22Rv1 (cell line): ENCODE data around the gene HSPA14.

Experiments used
- ZFX ChIP-seq: fragments of 450-650 bp; IDR thresholded peaks from 2 replicates; pipeline ENCODE4 v1.6.1; 2017; ENCODE audit warnings: antibody characterized with exemption, borderline replicate concordance
- TF ChIP-seq, protein P1 (sequence below): fragments of 450-650 bp; IDR thresholded peaks from 2 replicates; pipeline ENCODE4 v1.5.1; 2017; ENCODE audit warnings: mild to moderate bottlenecking

DNA sequence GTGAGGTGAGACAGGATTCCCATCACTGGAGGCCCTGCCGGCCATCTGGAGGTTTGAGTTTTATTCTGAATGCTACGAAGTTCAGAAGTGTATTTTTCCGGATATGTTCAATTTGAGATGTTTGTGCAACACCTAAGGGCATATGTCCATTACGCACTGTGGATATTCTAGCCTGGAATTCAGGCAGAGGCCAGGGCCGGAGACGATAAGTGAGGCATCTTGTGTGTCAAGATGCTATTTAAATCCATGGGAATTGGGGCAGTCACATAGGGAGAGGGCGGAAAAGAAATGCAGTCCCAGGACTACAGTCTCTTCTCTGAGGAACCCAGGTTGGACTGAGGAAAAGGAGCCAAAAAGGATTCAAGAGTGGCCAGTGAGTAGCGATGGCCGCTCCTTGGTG is 38.7 kb downstream of the HSPA14 start:
- TF ChIP-seq, protein P1, sequence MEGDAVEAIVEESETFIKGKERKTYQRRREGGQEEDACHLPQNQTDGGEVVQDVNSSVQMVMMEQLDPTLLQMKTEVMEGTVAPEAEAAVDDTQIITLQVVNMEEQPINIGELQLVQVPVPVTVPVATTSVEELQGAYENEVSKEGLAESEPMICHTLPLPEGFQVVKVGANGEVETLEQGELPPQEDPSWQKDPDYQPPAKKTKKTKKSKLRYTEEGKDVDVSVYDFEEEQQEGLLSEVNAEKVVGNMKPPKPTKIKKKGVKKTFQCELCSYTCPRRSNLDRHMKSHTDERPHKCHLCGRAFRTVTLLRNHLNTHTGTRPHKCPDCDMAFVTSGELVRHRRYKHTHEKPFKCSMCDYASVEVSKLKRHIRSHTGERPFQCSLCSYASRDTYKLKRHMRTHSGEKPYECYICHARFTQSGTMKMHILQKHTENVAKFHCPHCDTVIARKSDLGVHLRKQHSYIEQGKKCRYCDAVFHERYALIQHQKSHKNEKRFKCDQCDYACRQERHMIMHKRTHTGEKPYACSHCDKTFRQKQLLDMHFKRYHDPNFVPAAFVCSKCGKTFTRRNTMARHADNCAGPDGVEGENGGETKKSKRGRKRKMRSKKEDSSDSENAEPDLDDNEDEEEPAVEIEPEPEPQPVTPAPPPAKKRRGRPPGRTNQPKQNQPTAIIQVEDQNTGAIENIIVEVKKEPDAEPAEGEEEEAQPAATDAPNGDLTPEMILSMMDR, result no peak
- TF ChIP-seq ZFX, result no peak
